Measurements from ENCODE around the gene TAF15.

DNA sequence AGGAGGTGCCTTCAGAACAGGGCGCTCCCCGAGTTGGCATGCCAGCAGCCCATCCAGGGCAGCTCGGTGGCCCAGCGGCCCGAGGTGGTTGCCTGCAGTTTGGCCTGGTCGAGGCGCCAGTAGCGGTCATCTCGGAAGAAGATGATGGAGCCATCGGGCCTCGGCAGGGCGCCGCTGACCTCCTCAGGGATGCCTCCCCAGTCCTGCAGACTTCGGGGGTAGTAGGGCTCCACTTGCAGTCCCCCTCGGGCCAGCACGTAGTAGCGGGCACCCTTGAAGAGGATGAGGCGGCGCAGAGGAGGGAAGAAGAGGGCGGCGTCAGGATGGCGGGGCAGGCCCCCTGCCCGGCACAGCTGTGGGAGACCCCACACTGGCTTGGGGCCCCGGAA lies 42.8 kb upstream of the TAF15 start:
- TF ChIP-seq, protein P1, sequence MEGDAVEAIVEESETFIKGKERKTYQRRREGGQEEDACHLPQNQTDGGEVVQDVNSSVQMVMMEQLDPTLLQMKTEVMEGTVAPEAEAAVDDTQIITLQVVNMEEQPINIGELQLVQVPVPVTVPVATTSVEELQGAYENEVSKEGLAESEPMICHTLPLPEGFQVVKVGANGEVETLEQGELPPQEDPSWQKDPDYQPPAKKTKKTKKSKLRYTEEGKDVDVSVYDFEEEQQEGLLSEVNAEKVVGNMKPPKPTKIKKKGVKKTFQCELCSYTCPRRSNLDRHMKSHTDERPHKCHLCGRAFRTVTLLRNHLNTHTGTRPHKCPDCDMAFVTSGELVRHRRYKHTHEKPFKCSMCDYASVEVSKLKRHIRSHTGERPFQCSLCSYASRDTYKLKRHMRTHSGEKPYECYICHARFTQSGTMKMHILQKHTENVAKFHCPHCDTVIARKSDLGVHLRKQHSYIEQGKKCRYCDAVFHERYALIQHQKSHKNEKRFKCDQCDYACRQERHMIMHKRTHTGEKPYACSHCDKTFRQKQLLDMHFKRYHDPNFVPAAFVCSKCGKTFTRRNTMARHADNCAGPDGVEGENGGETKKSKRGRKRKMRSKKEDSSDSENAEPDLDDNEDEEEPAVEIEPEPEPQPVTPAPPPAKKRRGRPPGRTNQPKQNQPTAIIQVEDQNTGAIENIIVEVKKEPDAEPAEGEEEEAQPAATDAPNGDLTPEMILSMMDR (IDR thresholded peaks at IDR 0.05 in 4 of 5, conservative IDR thresholded peaks at IDR 0.05 in 1 of 5) = no peak
- TF ChIP-seq POLR2A (IDR thresholded peaks at IDR 0.05) = no peak

Data from gastrocnemius medialis (tissue), 4 donors.